Activated CD8-positive, alpha-beta memory T cell treated with anti-CD3 and anti-CD28 coated beads, Interleukin-2, amount 50 U/mL, for 1 hour (primary cell): Measurements from ENCODE around the gene CARD6.
"Not testable (repeated sequence)": the region's sequence is repeated elsewhere in the genome, so short reads cannot be mapped to it uniquely, and the experiment has no call there.

Experiments used
- DNase-seq: peaks from one replicate; pipeline ENCODE4 v3.0.0-alpha.2; 2020; ENCODE audit errors: extremely low read depth

Gene CARD6

GRCh38 chr5:40841068-40841805 lies at the start of gene CARD6:
Gene CARD6, plus strand, starts transcription at chr5:40841367. Its CDS starts 16 bp downstream, at chr5:40841383.
- DNase-seq, result no peak

- no peak for DNase-seq
These were observed 49.4 kb upstream of the CARD6 start for GRCh38 chr5:40791715-40792139.

- not testable (repeated sequence) for DNase-seq
These were observed 48.5 kb upstream of the CARD6 start for GRCh38 chr5:40792691-40793090.

GRCh38 chr5:40794340-40794739 lies 46.8 kb upstream of the CARD6 start:
- DNase-seq, result not testable (repeated sequence)

- not testable (repeated sequence) for DNase-seq
These were observed 46.3 kb upstream of the CARD6 start for GRCh38 chr5:40794877-40795276.

- no peak for DNase-seq
These were observed 44.7 kb upstream of the CARD6 start for GRCh38 chr5:40796487-40796889.

- DNase-seq, result peak; percentile 55
These were observed 43.7 kb upstream of the CARD6 start for GRCh38 chr5:40797273-40798011.

GRCh38 chr5:40798012-40798800 lies 43.0 kb upstream of the CARD6 start, which contains the start of gene PRKAA1:
Gene PRKAA1, minus strand, starts transcription at chr5:40798374. Its CDS starts 185 bp downstream, at chr5:40798189.
- peak; percentile 63 for DNase-seq

GRCh38 chr5:40798801-40799210 lies 42.4 kb upstream of the CARD6 start:
- no peak for DNase-seq

GRCh38 chr5:40799258-40799657 lies 41.9 kb upstream of the CARD6 start:
- no peak for DNase-seq

GRCh38 chr5:40801771-40802562 lies 39.2 kb upstream of the CARD6 start:
- no peak for DNase-seq

GRCh38 chr5:40812125-40812524 lies 29.0 kb upstream of the CARD6 start:
- no peak for DNase-seq

GRCh38 chr5:40813698-40814281 lies 27.4 kb upstream of the CARD6 start:
- no peak for DNase-seq

- DNase-seq, result no peak
These were observed 17.7 kb upstream of the CARD6 start for GRCh38 chr5:40823459-40823858.

- not testable (repeated sequence) for DNase-seq
These were observed 15.6 kb upstream of the CARD6 start for GRCh38 chr5:40825461-40826043.

- no peak for DNase-seq
These were observed 14.5 kb upstream of the CARD6 start for GRCh38 chr5:40826489-40827187.

- DNase-seq, result no peak
These were observed 13.8 kb upstream of the CARD6 start for GRCh38 chr5:40827188-40827977.

- no peak for DNase-seq
These were observed 13.0 kb upstream of the CARD6 start for GRCh38 chr5:40828021-40828631.
